Panc1 (cell line): ENCODE results near the gene VNN1. TPM values are rescaled to one million over a fixed set of nuclear protein-coding genes. Genes with fewer than 3 reads are reported as not detected.

ENCODE experiments used
- ATAC-seq: fragments of 200-7000 bp; cut with Tn5 transposase; 2 replicates; pipeline ENCODE4 v1.9.1; 2020; ENCODE audit warnings: mild to moderate bottlenecking, moderate library complexity
- BruUV-seq: library from RNA; stranded (reverse); fragments of 400-500 nt; replicated peaks from 2 replicates; lab custom pipeline; 2021; lab: Mats Ljungman, UMichigan
- CTCF ChIA-PET: fragments of 300-600 bp; sonication (Branson Sonifier 250); formaldehyde crosslinking; loops from one replicate; lab custom pipeline; 2022; ENCODE audit warnings: antibody characterized with exemption; lab: Charles Lee
- POLR2A ChIA-PET: fragments of 300-600 bp; sonication (Branson Sonifier 250); formaldehyde crosslinking; loops from one replicate; lab custom pipeline; 2022; ENCODE audit warnings: antibody characterized with exemption; lab: Charles Lee
- DNase-seq: peaks from one replicate; pipeline ENCODE4 v3.0.0-alpha.2; 2010; ENCODE audit warnings: low read depth, low spot score
- H3K27ac ChIP-seq: 2 replicates; pipeline ENCODE4 v1.5.1; 2011; ENCODE audit warnings: mild to moderate bottlenecking, low read length, inconsistent platforms
- H3K27me3 ChIP-seq: fragments of 200-500 bp; sonication (Bioruptor generic); 2 replicates; pipeline ENCODE4 v1.6.0; 2014; ENCODE audit warnings: low read length, inconsistent platforms; ENCODE audit not compliant: control insufficient read depth, insufficient read depth
- H3K36me3 ChIP-seq: fragments of 200-500 bp; sonication (Bioruptor generic); 2 replicates; pipeline ENCODE4 v1.5.1; 2014; ENCODE audit warnings: inconsistent platforms, mild to moderate bottlenecking, low read length, moderate library complexity; ENCODE audit not compliant: control insufficient read depth, insufficient read depth
- H3K4me1 ChIP-seq: 2 replicates; pipeline ENCODE4 v1.5.1; 2011; ENCODE audit warnings: inconsistent platforms, mild to moderate bottlenecking, low read length, moderate library complexity; ENCODE audit not compliant: control insufficient read depth, insufficient read depth
- H3K4me3 ChIP-seq, 2 experiments: 2 replicates each; pipeline ENCODE4 v1.5.1; 2011 to 2012; ENCODE audit warnings: low read depth in 2 of 2, low read length in 2 of 2, mild to moderate bottlenecking in 2 of 2, inconsistent platforms in 1 of 2, moderate library complexity in 1 of 2
- H3K9me3 ChIP-seq: fragments of 200-500 bp; sonication (Bioruptor generic); 2 replicates; pipeline ENCODE4 v1.5.1; 2014; ENCODE audit warnings: low read depth, mild to moderate bottlenecking, inconsistent platforms, low read length, moderate library complexity; ENCODE audit not compliant: control insufficient read depth, insufficient read depth
- CTCF ChIP-seq: fragments of 450-650 bp; IDR thresholded peaks from 2 replicates; pipeline ENCODE4 v1.5.1; 2017; ENCODE audit warnings: mild to moderate bottlenecking
- POLR2AphosphoS5 ChIP-seq: IDR thresholded peaks from 2 replicates; pipeline ENCODE4 v1.6.1; 2012; ENCODE audit warnings: mild to moderate bottlenecking, low read depth, low read length, moderate library complexity
- REST ChIP-seq, 2 experiments: IDR thresholded peaks; 2 replicates each; pipeline ENCODE4 v1.6.1; 2011 to 2012; ENCODE audit warnings: low read depth in 2 of 2, control low read depth in 1 of 2, low read length in 1 of 2, mild to moderate bottlenecking in 1 of 2, moderate library complexity in 1 of 2; ENCODE audit not compliant: insufficient read depth in 1 of 2
- SIN3A ChIP-seq: IDR thresholded peaks from 2 replicates; pipeline ENCODE4 v1.6.1; 2012; ENCODE audit warnings: low read depth, mild to moderate bottlenecking, low read length, moderate library complexity, borderline replicate concordance; ENCODE audit not compliant: insufficient read depth
- TCF7L2 ChIP-seq: IDR thresholded peaks from 2 replicates; pipeline ENCODE4 v1.6.1; 2011; ENCODE audit warnings: mild to moderate bottlenecking, low read depth, low read length, inconsistent platforms
- in situ Hi-C: cut with HindIII; loops from 2 replicates; pipeline ENCODE4 v1.10.0; 2016; ENCODE audit warnings: low sequenced_read_pairs, low pct_unique_long_range_greater_than_20kb
- intact Hi-C: fragments of 100-400 bp; cut with micrococcal nuclease; formaldehyde crosslinking; loops from one replicate; pipeline ENCODE4 v1.10.0; 2022; ENCODE audit not compliant: unreplicated experiment
- total RNA-seq: library from RNA; stranded (reverse); gene quantifications from one replicate; pipeline ENCODE4 v1.2.1, GENCODE V29; 2021; ENCODE audit not compliant: unreplicated experiment

VNN1 gene
- total RNA-seq, 1 experiment from 2014 or later, result not detected

- intact Hi-C loops, result no loop called here
- no peak overlapping the region for H3K27ac ChIP-seq
- in situ Hi-C loops, result no loop called here
- no TSS peak for BruUV-seq
- H3K4me1 ChIP-seq, result no peaks in the 10 kb centered on the region
- no peak for DNase-seq
- no peak for TF ChIP-seq REST (IDR thresholded peaks at IDR 0.05; ENCODE audit: insufficient read depth in 1 of 2, low read depth in 2 of 2, low read length in 1 of 2)
- CTCF ChIA-PET, result no interaction called here
- H3K4me3 ChIP-seq, result no peak overlapping the region
- no peaks in the 10 kb centered on the region for H3K27me3 ChIP-seq
- POLR2A ChIA-PET, result no interaction called here
- no peaks in the 10 kb centered on the region for H3K9me3 ChIP-seq
- H3K36me3 ChIP-seq, result no peaks in the 10 kb centered on the region
- ATAC-seq, result no peak
Observed at GRCh38 chr6:132751306-132751705, 37.5 kb upstream of the VNN1 start.

GRCh38 chr6:132750455-132751248 lies 36.8 kb upstream of the VNN1 start:
- Histone ChIP-seq H3K27ac (no peak overlapping the region), H3K27me3 (no peaks in the 10 kb centered on the region), H3K4me3 (no peak overlapping the region), H3K9me3 (no peaks in the 10 kb centered on the region), H3K4me1 (no peaks in the 10 kb centered on the region), H3K36me3 (no peaks in the 10 kb centered on the region)
- intact Hi-C loops (no loop called here), in situ Hi-C loops (no loop called here)
- ATAC-seq, result no peak
- TF ChIP-seq REST (IDR thresholded peaks at IDR 0.05; ENCODE audit: insufficient read depth in 1 of 2, low read depth in 2 of 2, low read length in 1 of 2), result no peak
- no peak for TF ChIP-seq TCF7L2
- TF ChIP-seq SIN3A, result no peak
- TF ChIP-seq CTCF, result no peak
- TF ChIP-seq POLR2AphosphoS5, result no peak
- POLR2A ChIA-PET, result no interaction called here
- no peak for DNase-seq
- CTCF ChIA-PET, result no interaction called here
- no TSS peak for BruUV-seq
